Testis (tissue), 3 donors: ENCODE data around the gene SNX2. TPM values are rescaled to one million over a fixed set of nuclear protein-coding genes. Genes with fewer than 3 reads are reported as not detected.

Source experiments
- DNase-seq: peaks from one replicate; pipeline ENCODE4 v3.0.0-alpha.2; 2019
- H3K27ac ChIP-seq, 2 donors: fragments of 200-600 bp; sonication (generic); one replicate each; pipeline ENCODE4 v1.5.1; 2019
- H3K27me3 ChIP-seq: fragments of 200-600 bp; sonication (generic); one replicate; pipeline ENCODE4 v1.5.1; 2019
- H3K36me3 ChIP-seq: fragments of 200-600 bp; sonication (generic); one replicate; pipeline ENCODE4 v1.5.1; 2017; ENCODE audit warnings: low read depth; ENCODE audit errors: missing control alignments
- H3K4me1 ChIP-seq: fragments of 200-600 bp; sonication (generic); one replicate; pipeline ENCODE4 v1.5.1; 2019
- H3K4me3 ChIP-seq, 2 donors: fragments of 200-600 bp; sonication (generic); one replicate each; pipeline ENCODE4 v1.5.1; 2017 to 2019
- H3K9me3 ChIP-seq: fragments of 200-600 bp; sonication (generic); one replicate; pipeline ENCODE4 v1.5.1; 2017
- POLR2A ChIP-seq: fragments of 450-650 bp; IDR thresholded peaks from one replicate; pipeline ENCODE4 v1.6.1; 2017; ENCODE audit warnings: antibody characterized with exemption, mild to moderate bottlenecking, moderate library complexity
- WGBS, 2 donors: methylation state at CpG; one replicate each; pipeline ENCODE4 v1.1.5; 2018; 5-methylcytosine and 5-hydroxymethylcytosine counted together
- intact Hi-C: fragments of 100-400 bp; cut with DNase I; formaldehyde crosslinking; loops from one replicate; pipeline ENCODE4 v1.15.1; 2023; ENCODE audit warnings: low total_unique reads
- polyA plus RNA-seq: library from polyadenylated mRNA; stranded (reverse); fragments of 350-450 nt; fragmentation: Illumina TruSeq; extraction: RNeasy Lipid Tissue Mini Kit (QIAGEN cat#74804); gene quantifications from one replicate; pipeline ENCODE4 v1.2.3, GENCODE V29; 2014; ENCODE audit warnings: low read depth, low replicate concordance; ENCODE audit not compliant: insufficient read depth
- total RNA-seq, 2 donors: library from RNA; depleted of rRNA; stranded (reverse); fragments of >200 nt; gene quantifications; one replicate each; pipeline ENCODE4 v1.2.3, GENCODE V29; 2016
- TF ChIP-seq, protein P1 (sequence below), 3 experiments: fragments of 450-650 bp in 2 of 3; fragments of 200-600 bp in 1 of 3; sonication (generic) in 1 of 3; IDR thresholded peaks; one replicate each; pipeline ENCODE4 v1.5.1; 2016 to 2019; ENCODE audit warnings: antibody characterized with exemption in 3 of 3, mild to moderate bottlenecking in 2 of 3, moderate library complexity in 1 of 3

The SNX2 gene
- total and polyA plus RNA-seq, 3 donors from 2014 or later, result 38.5 to 59.5 (median 48.4) TPM

DNA sequence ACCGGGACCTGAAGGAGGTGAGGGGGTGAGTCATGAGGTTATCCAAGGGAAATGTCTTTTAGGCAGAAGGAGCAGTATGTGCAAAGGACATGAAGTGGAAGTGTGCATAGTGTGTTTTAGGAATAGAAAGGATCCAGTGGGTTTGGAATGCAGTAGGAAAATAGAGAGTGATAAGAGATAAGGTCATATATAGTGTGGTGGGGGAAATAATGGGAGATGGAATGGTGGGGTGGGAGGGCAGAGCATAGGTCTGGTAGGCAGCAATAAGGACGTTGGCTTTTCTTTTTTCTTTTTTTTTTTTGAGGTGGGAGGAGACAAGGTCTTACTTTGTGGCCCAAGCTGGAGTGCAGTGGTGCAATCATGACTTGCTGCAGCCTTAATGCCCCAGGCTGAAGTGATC is 88.4 kb downstream of the SNX2 start:
- TF ChIP-seq POLR2A, result no peak
- TF ChIP-seq, protein P1, sequence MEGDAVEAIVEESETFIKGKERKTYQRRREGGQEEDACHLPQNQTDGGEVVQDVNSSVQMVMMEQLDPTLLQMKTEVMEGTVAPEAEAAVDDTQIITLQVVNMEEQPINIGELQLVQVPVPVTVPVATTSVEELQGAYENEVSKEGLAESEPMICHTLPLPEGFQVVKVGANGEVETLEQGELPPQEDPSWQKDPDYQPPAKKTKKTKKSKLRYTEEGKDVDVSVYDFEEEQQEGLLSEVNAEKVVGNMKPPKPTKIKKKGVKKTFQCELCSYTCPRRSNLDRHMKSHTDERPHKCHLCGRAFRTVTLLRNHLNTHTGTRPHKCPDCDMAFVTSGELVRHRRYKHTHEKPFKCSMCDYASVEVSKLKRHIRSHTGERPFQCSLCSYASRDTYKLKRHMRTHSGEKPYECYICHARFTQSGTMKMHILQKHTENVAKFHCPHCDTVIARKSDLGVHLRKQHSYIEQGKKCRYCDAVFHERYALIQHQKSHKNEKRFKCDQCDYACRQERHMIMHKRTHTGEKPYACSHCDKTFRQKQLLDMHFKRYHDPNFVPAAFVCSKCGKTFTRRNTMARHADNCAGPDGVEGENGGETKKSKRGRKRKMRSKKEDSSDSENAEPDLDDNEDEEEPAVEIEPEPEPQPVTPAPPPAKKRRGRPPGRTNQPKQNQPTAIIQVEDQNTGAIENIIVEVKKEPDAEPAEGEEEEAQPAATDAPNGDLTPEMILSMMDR (IDR thresholded peaks at IDR 0.05), result no peak
- Histone ChIP-seq H3K27me3 (no peaks in the 10 kb centered on the region), H3K4me1 (no peaks in the 10 kb centered on the region), H3K4me3 (no peak overlapping the region), H3K36me3 (no peaks in the 10 kb centered on the region), H3K27ac (no peak overlapping the region), H3K9me3 (no peaks in the 10 kb centered on the region)
- DNase-seq, result no peak
- intact Hi-C loops, result no loop called here
- 65 to 74% methylated on average over 2 of the region's 2 CpGs for WGBS, 2 donors

DNA sequence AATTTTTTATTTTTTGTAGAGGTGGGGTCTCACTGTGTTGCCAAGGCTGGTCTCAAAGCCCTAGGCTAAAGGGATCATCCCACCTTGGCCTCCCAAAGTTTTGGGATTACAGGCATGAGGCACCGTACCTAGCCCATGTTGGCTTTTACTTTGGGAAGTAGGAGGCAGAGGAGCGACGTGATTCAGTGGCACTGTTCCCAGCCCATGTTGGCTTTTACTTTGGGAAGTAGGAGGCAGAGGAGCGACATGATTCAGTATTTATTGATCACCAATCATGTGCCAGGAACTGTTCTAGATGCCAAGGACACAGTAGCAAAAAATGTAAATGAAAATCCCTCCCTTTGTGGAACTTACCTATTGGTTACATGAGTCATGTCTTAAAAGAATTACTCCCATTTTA is 88.8 kb downstream of the SNX2 start:
- no peaks in the 10 kb centered on the region for H3K4me1 ChIP-seq
- 94 to 97% methylated on average over 4 of the region's 4 CpGs for WGBS, 2 donors

DNA sequence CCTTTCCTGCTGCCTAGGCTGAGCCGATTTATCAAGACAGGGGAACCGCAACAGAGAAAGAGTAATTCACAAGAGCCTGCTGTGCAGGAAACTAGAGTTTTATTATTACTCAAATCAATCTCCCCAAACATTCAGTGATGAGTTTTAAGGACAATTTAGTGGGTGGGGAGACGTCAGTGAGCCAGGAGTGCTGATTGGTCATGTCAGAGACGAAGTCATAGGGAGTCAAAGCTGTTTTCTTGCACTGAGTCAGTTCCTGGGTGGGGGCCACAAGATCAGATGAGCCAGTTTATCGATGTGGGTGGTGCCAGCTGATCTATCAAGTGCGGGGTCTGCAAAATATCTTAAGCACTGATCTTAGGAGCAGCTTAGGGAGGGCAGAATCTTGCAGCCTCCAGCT is 89.5 kb downstream of the SNX2 start:
- no peaks in the 10 kb centered on the region for H3K9me3 ChIP-seq
- intact Hi-C loops, result no loop called here
- no peaks in the 10 kb centered on the region for H3K4me1 ChIP-seq
- TF ChIP-seq, protein P1 (IDR thresholded peaks at IDR 0.05), result no peak
- TF ChIP-seq POLR2A, result no peak
- H3K4me3 ChIP-seq, result no peak overlapping the region
- 92% methylated on average over 6 of the region's 6 CpGs for WGBS, 2 donors
- no peaks in the 10 kb centered on the region for H3K27me3 ChIP-seq
- H3K36me3 ChIP-seq, result no peaks in the 10 kb centered on the region
- H3K27ac ChIP-seq, result no peak overlapping the region
- no peak for DNase-seq

More for the DNA sequence above, 88.8 kb downstream of the SNX2 start:
- H3K9me3 ChIP-seq, result no peaks in the 10 kb centered on the region
- H3K36me3 ChIP-seq, result no peaks in the 10 kb centered on the region
- H3K27me3 ChIP-seq, result no peaks in the 10 kb centered on the region
- H3K4me3 ChIP-seq, result no peak overlapping the region
- no peak overlapping the region for H3K27ac ChIP-seq
- TF ChIP-seq POLR2A, result no peak
- TF ChIP-seq, protein P1 (IDR thresholded peaks at IDR 0.05), result no peak
- no peak for DNase-seq
- intact Hi-C loops, result no loop called here

DNA sequence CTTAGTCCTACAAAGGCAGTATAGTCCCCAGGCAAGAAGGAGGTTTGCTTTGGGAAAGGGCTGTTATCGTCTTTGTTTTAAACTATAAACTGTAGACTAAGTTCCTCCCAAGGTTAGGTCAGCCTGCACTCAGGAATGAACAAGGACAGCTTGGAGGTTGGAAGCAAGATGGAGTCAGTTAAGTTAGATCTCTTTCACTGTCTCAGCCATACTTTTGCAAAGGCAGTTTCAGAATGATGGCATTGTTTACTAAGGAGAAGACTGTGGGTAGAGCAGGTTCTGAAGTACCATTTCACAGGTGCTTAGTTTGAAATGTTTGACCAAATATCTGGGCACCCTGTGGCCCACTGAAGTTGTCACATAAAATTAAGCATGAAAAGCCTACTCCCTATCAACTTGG is 90.0 kb downstream of the SNX2 start:
- Histone ChIP-seq H3K27me3 (no peaks in the 10 kb centered on the region), H3K36me3 (no peaks in the 10 kb centered on the region), H3K27ac (no peak overlapping the region), H3K4me1 (no peaks in the 10 kb centered on the region), H3K9me3 (no peaks in the 10 kb centered on the region), H3K4me3 (no peak overlapping the region)
- intact Hi-C loops, result no loop called here
- TF ChIP-seq, protein P1 (IDR thresholded peaks at IDR 0.05), result no peak
- TF ChIP-seq POLR2A, result no peak
- WGBS, 2 donors, result 72 to 86% methylated on average over 1 of the region's 1 CpG
- DNase-seq, result no peak

DNA sequence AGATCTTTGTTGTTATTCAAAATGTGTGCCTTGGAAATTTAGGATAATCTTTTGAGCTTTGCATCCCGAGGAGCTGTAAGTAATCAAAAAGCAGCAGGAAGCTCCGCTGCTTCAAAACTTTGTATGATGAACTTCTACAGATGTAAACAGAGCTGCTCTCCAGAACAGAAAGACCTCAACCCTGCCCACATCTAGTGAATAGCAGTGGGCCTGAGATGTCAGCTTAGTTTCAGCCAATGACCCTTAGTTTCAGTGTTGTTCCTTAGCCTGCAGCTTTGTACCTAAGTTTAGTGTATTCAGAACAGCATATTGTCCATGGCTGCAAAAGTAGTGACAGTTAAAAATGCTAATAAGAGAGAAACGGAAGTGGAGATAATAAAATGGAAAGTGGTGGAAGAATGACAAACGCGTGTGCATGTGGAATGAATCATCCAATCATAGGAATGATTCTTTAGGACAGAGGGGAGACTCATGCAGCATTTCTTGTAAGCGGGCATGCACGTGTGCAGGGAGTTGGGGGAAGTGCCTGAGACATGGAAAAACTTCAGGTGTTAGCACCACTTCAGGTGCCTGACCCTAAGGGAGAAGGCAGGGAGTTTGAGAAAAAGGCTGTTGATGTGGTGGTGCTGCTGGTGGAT is 95.5 kb downstream of the SNX2 start:
- intact Hi-C loops, result no loop called here
- H3K27me3 ChIP-seq, result no peaks in the 10 kb centered on the region
- WGBS, 2 donors, result 82 to 88% methylated on average over 7 of the region's 7 CpGs
- no peaks in the 10 kb centered on the region for H3K36me3 ChIP-seq
- TF ChIP-seq, protein P1 (IDR thresholded peaks at IDR 0.05), result no peak
- no peak for TF ChIP-seq POLR2A
- no peak overlapping the region for H3K27ac ChIP-seq
- H3K4me3 ChIP-seq, result no peak overlapping the region
- peaks cover 6% of the 10 kb centered on the region for H3K4me1 ChIP-seq
- H3K9me3 ChIP-seq, result no peaks in the 10 kb centered on the region
- DNase-seq, result no peak
